ENCODE results near the gene PFN3.

The PFN3 gene

GRCh38 chr5:177434942-177435738 lies 34.7 kb upstream of the PFN3 start:
- Histone ChIP-seq H3K36me3 (ENCODE audit: insufficient read depth, low read depth, low read length) (peaks cover 72% of the 10 kb centered on the region), H3K4me3 (ENCODE audit: low read length) (no peak overlapping the region), H3K9ac (ENCODE audit: low read depth, low read length) (no peak overlapping the region)

GRCh38 chr5:177434437-177434836 lies 34.0 kb upstream of the PFN3 start:
- Histone ChIP-seq H3K4me1 (ENCODE audit: insufficient read depth, low read length) (no peaks in the 10 kb centered on the region), H3K9ac (ENCODE audit: low read depth, low read length) (no peak overlapping the region), H3K27ac (ENCODE audit: low read length) (no peak overlapping the region), H3K9me3 (ENCODE audit: insufficient read depth, low read depth, low read length) (no peaks in the 10 kb centered on the region), H3K36me3 (ENCODE audit: insufficient read depth, low read depth, low read length) (peaks cover 79% of the 10 kb centered on the region), H3K27me3 (ENCODE audit: insufficient read depth, low read length) (no peaks in the 10 kb centered on the region), H3K4me3 (ENCODE audit: low read length) (no peak overlapping the region)

More at GRCh38 chr5:177434942-177435738, 34.7 kb upstream of the PFN3 start:
- Histone ChIP-seq H3K27ac (ENCODE audit: low read length) (no peak overlapping the region), H3K9me3 (ENCODE audit: insufficient read depth, low read depth, low read length) (no peaks in the 10 kb centered on the region), H3K4me1 (ENCODE audit: insufficient read depth, low read length) (peaks cover 5% of the 10 kb centered on the region; the same call in 1 of the 2 replicates), H3K27me3 (ENCODE audit: insufficient read depth, low read length) (no peaks in the 10 kb centered on the region)

GRCh38 chr5:177433658-177434217 lies 33.3 kb upstream of the PFN3 start:
- Histone ChIP-seq H3K27me3 (ENCODE audit: insufficient read depth, low read length) (no peaks in the 10 kb centered on the region), H3K9ac (ENCODE audit: low read depth, low read length) (no peak overlapping the region), H3K27ac (ENCODE audit: low read length) (no peak overlapping the region), H3K4me3 (ENCODE audit: low read length) (no peak overlapping the region), H3K36me3 (ENCODE audit: insufficient read depth, low read depth, low read length) (peaks cover 77% of the 10 kb centered on the region), H3K4me1 (ENCODE audit: insufficient read depth, low read length) (no peaks in the 10 kb centered on the region), H3K9me3 (ENCODE audit: insufficient read depth, low read depth, low read length) (no peaks in the 10 kb centered on the region)

GRCh38 chr5:177432839-177433657 lies 32.6 kb upstream of the PFN3 start:
- no peak overlapping the region for H3K27ac ChIP-seq (ENCODE audit: low read length)
- H3K4me3 ChIP-seq (ENCODE audit: low read length): no peak overlapping the region
- no peaks in the 10 kb centered on the region for H3K27me3 ChIP-seq (ENCODE audit: insufficient read depth, low read length)
- no peaks in the 10 kb centered on the region for H3K9me3 ChIP-seq (ENCODE audit: insufficient read depth, low read depth, low read length)
- no peaks in the 10 kb centered on the region for H3K4me1 ChIP-seq (ENCODE audit: insufficient read depth, low read length)
- H3K9ac ChIP-seq (ENCODE audit: low read depth, low read length): no peak overlapping the region
- H3K36me3 ChIP-seq (ENCODE audit: insufficient read depth, low read depth, low read length): peaks cover 71% of the 10 kb centered on the region

GRCh38 chr5:177432143-177432838 lies 31.8 kb upstream of the PFN3 start:
- peaks cover 65% of the 10 kb centered on the region for H3K36me3 ChIP-seq (ENCODE audit: insufficient read depth, low read depth, low read length)
- no peak overlapping the region for H3K27ac ChIP-seq (ENCODE audit: low read length)
- no peak overlapping the region for H3K4me3 ChIP-seq (ENCODE audit: low read length)
- no peaks in the 10 kb centered on the region; the same call in 1 of the 2 replicates for H3K4me1 ChIP-seq (ENCODE audit: insufficient read depth, low read length)
- H3K9ac ChIP-seq (ENCODE audit: low read depth, low read length): no peak overlapping the region
- no peaks in the 10 kb centered on the region for H3K9me3 ChIP-seq (ENCODE audit: insufficient read depth, low read depth, low read length)
- no peaks in the 10 kb centered on the region; the same call in 1 of the 2 replicates for H3K27me3 ChIP-seq (ENCODE audit: insufficient read depth, low read length)

- Histone ChIP-seq H3K27ac (ENCODE audit: low read length) (no peak overlapping the region), H3K9ac (ENCODE audit: low read depth, low read length) (no peak overlapping the region), H3K9me3 (ENCODE audit: insufficient read depth, low read depth, low read length) (no peaks in the 10 kb centered on the region), H3K4me3 (ENCODE audit: low read length) (no peak overlapping the region), H3K27me3 (ENCODE audit: insufficient read depth, low read length) (no peaks in the 10 kb centered on the region; the same call in 1 of the 2 replicates), H3K4me1 (ENCODE audit: insufficient read depth, low read length) (no peaks in the 10 kb centered on the region; the same call in 1 of the 2 replicates), H3K36me3 (ENCODE audit: insufficient read depth, low read depth, low read length) (peaks cover 63% of the 10 kb centered on the region)
These were observed 31.1 kb upstream of the PFN3 start for GRCh38 chr5:177431317-177432142.

- no peak overlapping the region for H3K27ac ChIP-seq (ENCODE audit: low read length)
- no peak overlapping the region for H3K4me3 ChIP-seq (ENCODE audit: low read length)
- H3K9me3 ChIP-seq (ENCODE audit: insufficient read depth, low read depth, low read length): no peaks in the 10 kb centered on the region
- no peak overlapping the region for H3K9ac ChIP-seq (ENCODE audit: low read depth, low read length)
- no peaks in the 10 kb centered on the region; the same call in 1 of the 2 replicates for H3K4me1 ChIP-seq (ENCODE audit: insufficient read depth, low read length)
- H3K36me3 ChIP-seq (ENCODE audit: insufficient read depth, low read depth, low read length): peaks cover 63% of the 10 kb centered on the region
- no peaks in the 10 kb centered on the region; the same call in 1 of the 2 replicates for H3K27me3 ChIP-seq (ENCODE audit: insufficient read depth, low read length)
These were observed 30.5 kb upstream of the PFN3 start for GRCh38 chr5:177430972-177431316.

GRCh38 chr5:177430140-177430951 lies 29.9 kb upstream of the PFN3 start:
- H3K27me3 ChIP-seq (ENCODE audit: insufficient read depth, low read length): no peaks in the 10 kb centered on the region; the same call in 1 of the 2 replicates
- no peak overlapping the region for H3K27ac ChIP-seq (ENCODE audit: low read length)
- H3K9ac ChIP-seq (ENCODE audit: low read depth, low read length): no peak overlapping the region
- peaks cover 2% of the 10 kb centered on the region; the same call in 1 of the 2 replicates for H3K4me1 ChIP-seq (ENCODE audit: insufficient read depth, low read length)
- H3K36me3 ChIP-seq (ENCODE audit: insufficient read depth, low read depth, low read length): peaks cover 57% of the 10 kb centered on the region
- H3K9me3 ChIP-seq (ENCODE audit: insufficient read depth, low read depth, low read length): no peaks in the 10 kb centered on the region
- no peak overlapping the region for H3K4me3 ChIP-seq (ENCODE audit: low read length)

- H3K36me3 ChIP-seq (ENCODE audit: insufficient read depth, low read depth, low read length): peaks cover 48% of the 10 kb centered on the region
- H3K27me3 ChIP-seq (ENCODE audit: insufficient read depth, low read length): no peaks in the 10 kb centered on the region; the same call in 1 of the 2 replicates
- no peak overlapping the region for H3K4me3 ChIP-seq (ENCODE audit: low read length)
- no peaks in the 10 kb centered on the region for H3K9me3 ChIP-seq (ENCODE audit: insufficient read depth, low read depth, low read length)
- peaks cover 5% of the 10 kb centered on the region; the same call in 1 of the 2 replicates for H3K4me1 ChIP-seq (ENCODE audit: insufficient read depth, low read length)
- H3K9ac ChIP-seq (ENCODE audit: low read depth, low read length): no peak overlapping the region
- no peak overlapping the region for H3K27ac ChIP-seq (ENCODE audit: low read length)
These were observed 29.0 kb upstream of the PFN3 start for GRCh38 chr5:177429248-177430040.

Data from iPS-20b (cell line).